Right ventricle myocardium superior (tissue), 1 donor: Measurements from ENCODE around the gene ELL3. TPM values are rescaled to one million over a fixed set of nuclear protein-coding genes. Genes with fewer than 3 reads are reported as not detected.
"Not testable (repeated sequence)": the region's sequence is repeated elsewhere in the genome, so short reads cannot be mapped to it uniquely, and the experiment has no call there.

ENCODE experiments used
- ATAC-seq: fragments of 200-7000 bp; cut with Tn5 transposase; one replicate; pipeline ENCODE4 v1.9.1; 2020; ENCODE audit warnings: mild to moderate bottlenecking; ENCODE audit not compliant: poor library complexity
- DNase-seq: peaks from one replicate; pipeline ENCODE4 v3.0.0-alpha.2; 2020
- intact Hi-C: fragments of 100-400 bp; cut with DNase I; formaldehyde crosslinking; loops from one replicate; pipeline ENCODE4 v1.11.2; 2022
- long read RNA-seq: library from polyadenylated mRNA; unstranded; transcript quantifications from one replicate; pipeline ENCODE4 v2.0.0, GENCODE V29; 2021
- total RNA-seq: library from RNA; stranded (reverse); fragmentation: NEBNext Ultra II Directional; extraction: Animal tissue kit (Norgen Biotek cat#: 25700); gene quantifications from one replicate; pipeline ENCODE4 v1.2.1, GENCODE V29; 2021
- donor health status: DM: no; HTN: yes; CAD: no; lungs with severe emphysema.

Gene ELL3
- total RNA-seq, result 1.4 TPM
- long read RNA-seq, partial matches to known transcripts, result 1 of 3 reads
- long read RNA-seq, other reads (novel, unspliced or antisense), result 0 of 3 reads

GRCh38 chr15:43776718-43777266 lies at the start of gene ELL3:
ELL3 (minus strand) TSS chr15:43776966; CDS start chr15:43776901, 65 bp downstream.
- intact Hi-C loops, result no loop called here
- ATAC-seq (peak; percentile 91), DNase-seq (peak; percentile 88)

GRCh38 chr15:43826029-43826507 lies 49.3 kb upstream of the ELL3 start:
- ATAC-seq, result no peak
- intact Hi-C loops, result no loop called here
- no peak for DNase-seq

- DNase-seq, intact Hi-C loops: not testable (repeated sequence)
These were observed 48.5 kb upstream of the ELL3 start for GRCh38 chr15:43825305-43825704.

GRCh38 chr15:43824302-43825246 lies 47.8 kb upstream of the ELL3 start, which contains the start of gene MFAP1:
MFAP1 (minus strand) TSS chr15:43824690; CDS start chr15:43824569, 121 bp downstream.
- intact Hi-C loops, result no loop called here
- DNase-seq, result peak; percentile 96
- peak; percentile 97 for ATAC-seq

More at GRCh38 chr15:43825305-43825704, 48.5 kb upstream of the ELL3 start:
- not testable (repeated sequence) for ATAC-seq

DNA sequence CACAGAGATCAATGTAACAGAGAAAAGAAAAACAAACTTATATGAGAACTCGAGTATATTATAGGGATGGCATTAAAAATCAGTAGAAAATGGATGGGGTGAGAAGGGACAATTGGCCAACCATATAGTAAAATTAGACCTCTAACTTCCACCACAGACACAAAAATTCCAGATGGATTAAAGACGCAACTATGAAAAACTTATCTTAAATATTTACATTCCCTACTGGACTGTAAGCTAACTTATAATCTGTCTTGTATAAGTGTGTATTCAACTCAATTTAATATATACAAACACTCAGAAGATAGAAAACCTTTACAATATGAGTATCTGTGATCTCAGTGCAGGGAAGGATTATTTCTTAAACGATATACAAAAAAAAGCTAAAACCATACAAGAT lies 44.7 kb upstream of the ELL3 start:
- no peak for DNase-seq
- ATAC-seq, result no peak
- intact Hi-C loops, result no loop called here

- DNase-seq, intact Hi-C loops, ATAC-seq: not testable (repeated sequence)
These were observed 38.3 kb upstream of the ELL3 start for GRCh38 chr15:43815064-43815463.

DNA sequence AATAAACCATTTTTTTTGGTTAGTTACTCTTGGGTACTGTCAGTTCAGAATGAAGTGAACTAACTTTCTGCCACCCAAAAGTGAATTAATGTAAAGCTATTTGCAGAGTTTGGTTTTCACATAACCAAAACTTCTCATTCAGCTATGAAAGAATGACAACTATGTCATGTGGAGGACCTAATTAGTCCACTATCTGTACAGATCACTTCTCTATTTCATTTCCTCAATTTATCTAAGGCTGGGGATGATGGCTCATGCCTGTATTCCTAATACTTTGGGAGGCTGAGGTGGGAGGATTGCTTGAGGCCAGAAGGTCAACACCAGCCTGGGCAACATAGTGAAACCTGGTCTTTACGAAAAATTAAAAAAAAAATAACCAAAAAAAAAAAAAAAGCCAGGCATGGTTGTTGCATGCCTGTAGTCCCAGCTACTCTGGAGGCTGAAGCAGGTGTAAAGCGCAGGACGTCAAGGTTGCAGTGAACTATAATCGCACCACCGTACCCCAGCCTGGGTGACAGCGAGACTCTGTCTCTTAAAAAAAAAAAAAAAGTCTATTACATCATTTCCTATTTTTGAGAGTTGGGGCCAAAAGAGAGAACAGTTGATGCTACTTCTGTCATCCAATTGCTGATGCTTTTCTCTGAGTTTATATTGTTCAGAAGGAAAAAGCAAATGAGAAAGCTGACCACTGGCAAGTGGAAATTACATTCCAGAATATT lies 32.4 kb upstream of the ELL3 start:
- ATAC-seq (no peak), DNase-seq (no peak)
- intact Hi-C loops, result no loop called here

- no peak for DNase-seq
- no peak for ATAC-seq
- intact Hi-C loops, result no loop called here
These were observed 31.7 kb upstream of the ELL3 start for GRCh38 chr15:43808435-43808950.

DNA sequence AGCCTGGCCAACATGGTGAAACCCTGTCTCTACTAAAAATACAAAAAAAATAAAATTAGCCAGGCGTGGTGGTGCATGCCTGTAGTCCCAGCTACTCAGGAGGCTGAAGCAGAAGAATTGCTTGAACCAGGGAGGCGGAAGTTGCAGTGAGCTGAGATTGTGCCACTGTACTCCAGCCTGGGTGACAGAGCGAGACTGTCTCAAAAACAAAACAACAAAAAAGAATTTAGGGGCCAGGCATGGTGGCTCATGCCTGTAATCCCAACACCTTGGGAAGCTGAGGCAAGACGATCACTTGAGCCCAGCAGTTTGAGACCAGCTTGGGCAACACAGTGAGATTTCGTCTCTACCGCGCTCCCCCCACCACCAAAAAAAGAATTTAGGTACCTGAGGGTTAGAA lies 25.9 kb upstream of the ELL3 start:
- ATAC-seq, intact Hi-C loops, DNase-seq: not testable (repeated sequence)

DNA sequence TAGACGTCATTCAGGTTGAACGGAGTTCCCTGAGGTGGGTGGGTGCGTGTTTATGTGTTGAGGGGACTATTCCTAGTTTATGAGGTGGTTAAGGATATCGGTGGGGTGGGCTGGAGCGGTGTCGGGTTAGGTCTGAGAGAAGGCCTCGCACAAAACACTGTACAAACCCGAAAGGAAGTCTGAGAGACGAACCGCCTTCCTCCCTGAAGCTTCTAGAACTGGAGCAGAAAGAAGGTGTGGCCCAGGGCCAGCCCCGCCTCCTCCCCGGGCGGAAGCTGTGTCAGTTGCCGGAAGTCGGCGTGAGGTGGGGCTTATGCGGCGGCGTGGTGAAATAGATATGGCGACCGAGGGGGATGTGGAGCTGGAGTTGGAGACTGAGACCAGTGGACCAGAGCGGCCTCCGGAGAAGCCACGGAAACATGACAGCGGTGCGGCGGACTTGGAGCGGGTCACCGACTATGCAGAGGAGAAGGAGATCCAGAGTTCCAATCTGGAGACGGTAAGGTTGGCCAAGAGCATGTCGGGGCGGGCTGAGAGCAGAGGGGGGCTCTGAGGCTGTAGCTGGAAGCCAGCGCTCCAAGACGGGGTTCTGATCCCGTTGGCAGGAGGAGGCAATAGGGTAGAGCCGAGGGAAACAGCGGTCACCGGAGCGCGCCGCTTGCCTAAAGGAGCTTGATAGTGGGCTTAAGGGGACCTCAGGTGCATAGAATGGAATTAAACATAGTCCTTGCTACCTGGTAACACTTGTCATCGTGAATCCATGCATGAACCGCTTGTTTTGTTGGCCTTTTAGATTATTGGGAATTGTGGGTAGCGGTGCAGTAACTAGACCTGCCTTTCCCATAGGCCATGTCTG lies 23.7 kb upstream of the ELL3 start, which contains the start of gene HYPK:
Gene HYPK, plus strand, starts transcription at position 314 of the 856 bp plus-strand sequence. Its CDS starts 24 bp downstream, at position 338.
- DNase-seq (peak; percentile 97), ATAC-seq (peak; percentile 94)
- intact Hi-C loops, result no loop called here

DNA sequence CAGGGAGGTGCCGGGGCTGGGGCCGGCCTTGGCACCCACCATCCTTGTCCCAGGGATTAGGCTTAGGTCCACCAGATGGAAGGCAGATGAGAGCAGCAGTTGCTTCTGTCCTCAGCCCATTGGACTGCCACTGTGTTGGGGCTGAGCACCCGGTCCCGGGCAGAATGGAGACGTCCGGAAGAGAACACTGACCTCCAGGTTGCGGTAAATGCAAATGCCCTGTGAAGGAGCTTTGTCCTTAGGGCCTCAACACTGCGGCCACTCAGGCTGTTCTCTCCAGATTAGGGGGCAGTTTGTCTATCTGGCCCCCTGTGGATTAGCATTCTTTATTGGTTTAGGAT lies 23.1 kb upstream of the ELL3 start, which contains the start of gene SERINC4:
Gene SERINC4, minus strand, starts transcription at position 276 of the 341 bp plus-strand sequence. Its CDS starts 234 bp downstream, at position 42.
- intact Hi-C loops, result no loop called here
- ATAC-seq (peak; percentile 1), DNase-seq (no peak)

- ATAC-seq (no peak), DNase-seq (no peak)
- intact Hi-C loops, result no loop called here
These were observed 22.6 kb upstream of the ELL3 start for GRCh38 chr15:43799209-43799944.

DNA sequence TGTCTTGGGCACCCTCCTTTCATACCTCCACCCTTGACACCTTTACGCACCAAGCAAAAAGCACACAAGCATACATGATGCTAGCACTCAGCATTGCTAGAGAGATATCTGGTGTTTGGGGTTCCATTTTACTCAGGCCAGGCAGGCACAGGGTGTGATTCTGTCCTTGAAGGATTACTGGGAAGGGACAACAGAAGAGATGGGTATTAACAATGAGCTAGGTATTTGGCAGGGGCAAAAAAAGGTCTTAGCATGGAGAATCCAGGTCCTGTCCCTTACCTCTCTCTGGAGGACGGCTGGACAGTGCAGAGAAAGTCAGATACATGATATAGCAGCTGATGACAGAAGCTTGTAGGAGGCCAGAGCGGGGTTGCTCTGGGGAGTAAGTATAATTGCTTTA lies 19.8 kb upstream of the ELL3 start:
- intact Hi-C loops, result no loop called here
- ATAC-seq (no peak), DNase-seq (no peak)

DNA sequence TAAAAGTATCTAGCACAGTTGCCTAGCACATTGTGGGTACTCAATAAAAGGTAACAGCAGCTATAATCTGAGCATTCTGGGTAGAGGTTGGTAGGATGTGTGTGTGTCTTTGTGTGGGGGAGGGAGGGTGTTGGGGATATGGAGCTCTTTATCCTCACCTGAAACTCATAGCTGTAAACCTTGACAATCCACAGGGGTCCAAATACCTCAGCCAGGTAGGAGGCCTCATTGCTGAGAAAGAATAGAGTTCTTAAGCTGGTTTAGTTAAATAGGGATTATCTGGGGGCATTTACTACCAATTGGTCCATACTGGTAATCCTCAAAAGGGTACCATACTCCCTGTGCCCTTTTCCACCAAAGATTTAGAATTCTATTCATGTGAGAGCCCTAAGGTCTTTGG lies 19.2 kb upstream of the ELL3 start:
- DNase-seq (no peak), ATAC-seq (no peak)
- intact Hi-C loops, result no loop called here

DNA sequence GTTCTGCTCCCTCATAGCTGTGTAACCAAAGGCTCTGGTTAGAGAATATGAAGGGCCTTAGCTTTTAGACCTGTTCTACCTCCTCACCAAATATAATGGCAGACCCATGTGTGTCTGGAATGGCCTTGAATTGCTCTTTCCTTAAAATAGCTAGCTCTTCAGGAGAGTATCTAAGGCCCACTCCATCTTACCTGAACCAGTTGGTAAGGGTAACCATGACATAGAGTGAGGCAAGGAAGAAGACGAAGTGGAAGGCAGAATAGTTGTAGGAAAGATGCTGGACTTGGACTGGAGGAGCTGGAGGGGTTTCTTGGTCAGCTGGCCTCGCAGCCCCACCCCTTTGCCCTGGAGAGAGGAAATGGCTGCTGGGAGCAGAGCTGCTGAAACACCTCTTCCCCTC lies 18.4 kb upstream of the ELL3 start:
- intact Hi-C loops, result no loop called here
- ATAC-seq, result no peak
- DNase-seq, result no peak

GRCh38 chr15:43794269-43795037 lies 17.7 kb upstream of the ELL3 start:
- DNase-seq (no peak), ATAC-seq (no peak)
- intact Hi-C loops, result no loop called here
